Osteoblast (primary cell): Measurements from ENCODE around the gene NR4A2. TPM values are rescaled to one million over a fixed set of nuclear protein-coding genes. Genes with fewer than 3 reads are reported as not detected.

Source experiments
- DNase-seq: peaks from one replicate; pipeline ENCODE4 v3.0.0; 2011; ENCODE audit warnings: low spot score, mixed read lengths; ENCODE audit not compliant: insufficient read length; ENCODE audit errors: missing footprints
- H2AFZ ChIP-seq: 2 replicates; pipeline ENCODE4 v1.6.0; 2011; ENCODE audit warnings: mild to moderate bottlenecking, low read length
- H3K27ac ChIP-seq: 2 replicates; pipeline ENCODE4 v1.5.1; 2011; ENCODE audit warnings: mild to moderate bottlenecking, low read depth, low read length, moderate library complexity
- H3K27me3 ChIP-seq: 2 replicates; pipeline ENCODE4 v1.6.0; 2012; ENCODE audit warnings: mild to moderate bottlenecking, control low read depth, inconsistent platforms, low read length, moderate library complexity; ENCODE audit not compliant: insufficient read depth
- H3K36me3 ChIP-seq: 2 replicates; pipeline ENCODE4 v1.5.1; 2011; ENCODE audit warnings: mild to moderate bottlenecking, low read length, control low read depth, moderate library complexity; ENCODE audit not compliant: insufficient read depth
- H3K4me1 ChIP-seq: 2 replicates; pipeline ENCODE4 v1.5.1; 2011; ENCODE audit warnings: mild to moderate bottlenecking, low read length, control low read depth, moderate library complexity; ENCODE audit not compliant: insufficient read depth
- H3K4me2 ChIP-seq: 2 replicates; pipeline ENCODE4 v1.6.0; 2011; ENCODE audit warnings: mild to moderate bottlenecking, low read length; ENCODE audit not compliant: insufficient read depth
- H3K4me3 ChIP-seq: fragments of 200-600 bp; sonication (generic); 3 replicates; pipeline ENCODE4 v1.5.1; 2012; ENCODE audit warnings: mild to moderate bottlenecking, low read length, inconsistent platforms; ENCODE audit not compliant: insufficient read depth
- H3K79me2 ChIP-seq: 2 replicates; pipeline ENCODE4 v1.6.0; 2012; ENCODE audit warnings: mild to moderate bottlenecking, low read length, control low read depth, inconsistent platforms; ENCODE audit not compliant: insufficient read depth
- H3K9me3 ChIP-seq: 2 replicates; pipeline ENCODE4 v1.5.1; 2011; ENCODE audit warnings: low read depth, low read length, control low read depth
- H4K20me1 ChIP-seq: 2 replicates; pipeline ENCODE4 v1.6.0; 2012; ENCODE audit warnings: mild to moderate bottlenecking, low read length, control low read depth; ENCODE audit not compliant: insufficient read depth
- total RNA-seq: library from RNA; depleted of rRNA; stranded (reverse); fragments of >200 nt; gene quantifications from 2 replicates; pipeline ENCODE4 v1.2.3, GENCODE V29; 2012
- TF ChIP-seq, protein P1 (sequence below): IDR thresholded peaks from 2 replicates; pipeline ENCODE4 v1.5.1; 2011; ENCODE audit warnings: mild to moderate bottlenecking, low read depth, low read length, moderate library complexity; ENCODE audit errors: extremely low read depth

NR4A2 gene
- total RNA-seq, 1 donor: 0.72 TPM

DNA sequence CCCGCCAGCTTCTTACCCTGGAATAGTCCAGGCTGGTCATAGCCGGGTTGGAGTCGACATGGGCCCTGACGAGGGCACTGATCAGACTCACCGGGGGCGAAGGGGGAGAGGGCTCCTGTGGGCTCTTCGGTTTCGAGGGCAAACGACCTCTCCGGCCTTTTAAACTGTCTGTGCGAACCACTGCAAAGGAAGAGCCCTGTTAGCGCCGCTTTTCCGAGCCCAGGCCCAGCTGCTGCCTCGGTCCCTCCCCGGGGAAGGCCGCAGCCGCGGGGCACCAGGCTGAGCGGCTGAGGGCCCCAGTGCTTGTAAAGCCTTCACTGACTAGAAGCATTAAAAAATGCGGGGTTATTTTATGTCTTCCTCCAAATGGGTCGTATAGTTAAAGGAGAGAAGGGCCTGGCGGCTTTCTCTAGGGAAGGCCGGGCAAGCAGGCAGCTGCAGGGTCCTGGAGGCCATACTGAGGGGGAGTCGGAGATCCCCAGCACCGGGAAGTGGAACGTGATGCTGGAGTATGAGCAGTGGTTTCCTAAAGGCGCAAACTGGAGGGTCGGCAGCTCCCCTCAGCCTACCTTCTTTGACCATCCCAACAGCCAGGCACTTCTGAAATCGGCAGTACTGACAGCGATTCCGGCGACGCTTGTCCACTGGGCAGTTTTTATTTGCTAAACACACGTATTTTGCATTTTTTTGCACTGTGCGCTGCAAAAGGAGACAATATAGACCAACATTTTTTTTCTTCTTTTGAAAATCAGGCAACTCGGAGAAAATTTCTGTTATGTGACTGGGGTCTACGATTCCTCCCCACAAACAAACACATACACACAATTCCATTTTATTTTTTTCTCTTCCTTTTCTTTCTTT is 4.5 kb downstream of the NR4A2 start:
- peaks cover 5% of the 10 kb centered on the region for H3K36me3 ChIP-seq
- H3K4me3 ChIP-seq: no peak overlapping the region
- no peaks in the 10 kb centered on the region for H3K9me3 ChIP-seq
- H3K79me2 ChIP-seq: no peaks in the 10 kb centered on the region
- peak; percentile 51 for DNase-seq
- TF ChIP-seq, protein P1, sequence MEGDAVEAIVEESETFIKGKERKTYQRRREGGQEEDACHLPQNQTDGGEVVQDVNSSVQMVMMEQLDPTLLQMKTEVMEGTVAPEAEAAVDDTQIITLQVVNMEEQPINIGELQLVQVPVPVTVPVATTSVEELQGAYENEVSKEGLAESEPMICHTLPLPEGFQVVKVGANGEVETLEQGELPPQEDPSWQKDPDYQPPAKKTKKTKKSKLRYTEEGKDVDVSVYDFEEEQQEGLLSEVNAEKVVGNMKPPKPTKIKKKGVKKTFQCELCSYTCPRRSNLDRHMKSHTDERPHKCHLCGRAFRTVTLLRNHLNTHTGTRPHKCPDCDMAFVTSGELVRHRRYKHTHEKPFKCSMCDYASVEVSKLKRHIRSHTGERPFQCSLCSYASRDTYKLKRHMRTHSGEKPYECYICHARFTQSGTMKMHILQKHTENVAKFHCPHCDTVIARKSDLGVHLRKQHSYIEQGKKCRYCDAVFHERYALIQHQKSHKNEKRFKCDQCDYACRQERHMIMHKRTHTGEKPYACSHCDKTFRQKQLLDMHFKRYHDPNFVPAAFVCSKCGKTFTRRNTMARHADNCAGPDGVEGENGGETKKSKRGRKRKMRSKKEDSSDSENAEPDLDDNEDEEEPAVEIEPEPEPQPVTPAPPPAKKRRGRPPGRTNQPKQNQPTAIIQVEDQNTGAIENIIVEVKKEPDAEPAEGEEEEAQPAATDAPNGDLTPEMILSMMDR: no peak
- no peak overlapping the region for H2AFZ ChIP-seq
- H3K27ac ChIP-seq: no peak overlapping the region
- H3K27me3 ChIP-seq: no peaks in the 10 kb centered on the region
- H4K20me1 ChIP-seq: no peaks in the 10 kb centered on the region
- H3K4me1 ChIP-seq: peaks cover 6% of the 10 kb centered on the region
- H3K4me2 ChIP-seq: no peak overlapping the region

DNA sequence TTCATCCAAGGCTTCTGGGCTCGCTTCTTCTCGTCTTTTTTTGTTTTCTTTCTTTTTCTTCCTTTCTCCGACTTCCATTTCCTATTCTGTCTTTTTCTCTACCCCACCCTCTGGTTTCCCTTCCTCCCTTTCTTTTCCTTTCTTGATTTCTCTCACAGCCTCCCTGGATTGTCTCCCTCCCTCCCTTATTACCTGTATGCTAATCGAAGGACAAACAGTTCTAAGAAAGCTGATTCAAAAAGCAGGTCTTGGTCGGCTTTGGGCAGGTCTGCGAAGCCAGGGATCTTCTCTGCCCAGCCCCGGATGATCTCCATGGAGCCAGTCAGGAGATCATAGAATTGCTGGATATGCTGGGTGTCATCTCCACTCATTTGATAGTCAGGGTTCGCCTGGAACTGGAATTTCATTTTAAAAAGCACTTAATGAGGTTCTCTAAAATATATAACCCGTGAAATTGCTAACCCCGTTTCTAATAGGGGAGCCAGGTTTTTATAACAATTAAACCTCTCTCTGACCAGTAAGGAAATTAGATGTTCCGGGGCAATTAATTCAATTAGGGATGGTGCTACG is 5.9 kb downstream of the NR4A2 start:
- Histone ChIP-seq H3K27ac (no peak overlapping the region), H3K4me1 (peaks cover 9% of the 10 kb centered on the region), H2AFZ (no peak overlapping the region), H4K20me1 (no peaks in the 10 kb centered on the region), H3K4me3 (no peak overlapping the region), H3K79me2 (no peaks in the 10 kb centered on the region), H3K4me2 (no peak overlapping the region), H3K27me3 (peaks cover 13% of the 10 kb centered on the region), H3K36me3 (peaks cover 5% of the 10 kb centered on the region), H3K9me3 (no peaks in the 10 kb centered on the region)
- TF ChIP-seq, protein P1: no peak
- no peak for DNase-seq

GRCh38 chr2:156325688-156326525 is 6.6 kb downstream of the NR4A2 start:
- Histone ChIP-seq H3K4me2 (no peak overlapping the region), H3K4me3 (no peak overlapping the region), H3K79me2 (no peaks in the 10 kb centered on the region), H3K27ac (no peak overlapping the region), H2AFZ (no peak overlapping the region), H3K9me3 (no peaks in the 10 kb centered on the region), H3K4me1 (peaks cover 9% of the 10 kb centered on the region), H3K27me3 (peaks cover 18% of the 10 kb centered on the region), H4K20me1 (no peaks in the 10 kb centered on the region), H3K36me3 (peaks cover 5% of the 10 kb centered on the region)
- DNase-seq: no peak
- TF ChIP-seq, protein P1: no peak
